ENCODE measurements around the gene VSTM4. TPM values are rescaled to one million over a fixed set of nuclear protein-coding genes. Genes with fewer than 3 reads are reported as not detected.

The VSTM4 gene
- total and polyA plus RNA-seq, 9 of the 15 experiments (the other 6 are each of a cell fraction or from before 2014, with no cell fraction given) = 1.0 to 7.9 (median 3.0) TPM

DNA sequence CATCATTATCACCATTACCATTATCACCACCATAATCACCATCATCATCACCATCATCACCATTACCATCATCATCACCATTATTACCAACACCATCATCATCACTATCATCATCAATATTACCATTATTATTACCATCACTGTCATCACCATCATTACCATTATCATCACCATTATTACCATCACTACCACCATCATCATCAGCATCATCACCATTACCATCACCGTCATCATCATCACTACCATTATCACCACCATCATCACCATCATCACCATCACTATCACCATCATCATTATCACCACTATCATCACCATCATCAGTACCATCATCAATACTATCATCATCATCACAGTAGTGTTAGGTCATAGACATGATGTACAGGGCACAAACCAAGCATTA is 81.4 kb downstream of the VSTM4 start (continued):
- TF ChIP-seq, protein P1, sequence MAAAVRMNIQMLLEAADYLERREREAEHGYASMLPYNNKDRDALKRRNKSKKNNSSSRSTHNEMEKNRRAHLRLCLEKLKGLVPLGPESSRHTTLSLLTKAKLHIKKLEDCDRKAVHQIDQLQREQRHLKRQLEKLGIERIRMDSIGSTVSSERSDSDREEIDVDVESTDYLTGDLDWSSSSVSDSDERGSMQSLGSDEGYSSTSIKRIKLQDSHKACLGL (CRISPR knock-in tag; IDR thresholded peaks at IDR 0.05; ENCODE audit: borderline replicate concordance, poor library complexity, severe bottlenecking) = no peak
- TF ChIP-seq KDM1A (IDR thresholded peaks at IDR 0.05) (no peak), SETDB1 (IDR thresholded peaks at IDR 0.05; ENCODE audit: low read length) (no peak), DDX20 (tag; IDR thresholded peaks at IDR 0.05; ENCODE audit: low read depth) (no peak), MTA2 (IDR thresholded peaks at IDR 0.05; ENCODE audit: low read depth) (no peak), ZNF707 (CRISPR knock-in tag; conservative IDR thresholded peaks at IDR 0.05) (no peak), ZNF316 (IDR thresholded peaks at IDR 0.05) (0 out of 2 replicates have a peak, but pooled peaks have one; percentile 3), NR2F6 (CRISPR knock-in tag; IDR thresholded peaks at IDR 0.05) (no peak), MTF1 (CRISPR knock-in tag; IDR thresholded peaks at IDR 0.05; ENCODE audit: borderline replicate concordance) (no peak), SIN3A (IDR thresholded peaks at IDR 0.05; ENCODE audit: borderline replicate concordance in 2 of 2, control insufficient read depth in 1 of 2, low read depth in 2 of 2, low read length in 2 of 2) (no peak), ZNF121 (CRISPR knock-in tag; conservative IDR thresholded peaks at IDR 0.05) (no peak), ZNF764 (CRISPR knock-in tag; IDR thresholded peaks at IDR 0.05; ENCODE audit: low read depth) (no peak), ZNF212 (CRISPR knock-in tag; IDR thresholded peaks at IDR 0.05) (no peak), NUFIP1 (IDR thresholded peaks at IDR 0.05; ENCODE audit: partially characterized antibody) (no peak), EHMT2 (IDR thresholded peaks at IDR 0.05) (peak; percentile 66; the same call in 1 of the 2 replicates), PTRF (tag; IDR thresholded peaks at IDR 0.05) (no peak), SRF (CRISPR knock-in tag; IDR thresholded peaks at IDR 0.05) (no peak)
- TF ChIP-seq, protein P2, sequence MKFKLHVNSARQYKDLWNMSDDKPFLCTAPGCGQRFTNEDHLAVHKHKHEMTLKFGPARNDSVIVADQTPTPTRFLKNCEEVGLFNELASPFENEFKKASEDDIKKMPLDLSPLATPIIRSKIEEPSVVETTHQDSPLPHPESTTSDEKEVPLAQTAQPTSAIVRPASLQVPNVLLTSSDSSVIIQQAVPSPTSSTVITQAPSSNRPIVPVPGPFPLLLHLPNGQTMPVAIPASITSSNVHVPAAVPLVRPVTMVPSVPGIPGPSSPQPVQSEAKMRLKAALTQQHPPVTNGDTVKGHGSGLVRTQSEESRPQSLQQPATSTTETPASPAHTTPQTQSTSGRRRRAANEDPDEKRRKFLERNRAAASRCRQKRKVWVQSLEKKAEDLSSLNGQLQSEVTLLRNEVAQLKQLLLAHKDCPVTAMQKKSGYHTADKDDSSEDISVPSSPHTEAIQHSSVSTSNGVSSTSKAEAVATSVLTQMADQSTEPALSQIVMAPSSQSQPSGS (CRISPR knock-in tag; IDR thresholded peaks at IDR 0.05) = no peak
- TF ChIP-seq, protein P3, sequence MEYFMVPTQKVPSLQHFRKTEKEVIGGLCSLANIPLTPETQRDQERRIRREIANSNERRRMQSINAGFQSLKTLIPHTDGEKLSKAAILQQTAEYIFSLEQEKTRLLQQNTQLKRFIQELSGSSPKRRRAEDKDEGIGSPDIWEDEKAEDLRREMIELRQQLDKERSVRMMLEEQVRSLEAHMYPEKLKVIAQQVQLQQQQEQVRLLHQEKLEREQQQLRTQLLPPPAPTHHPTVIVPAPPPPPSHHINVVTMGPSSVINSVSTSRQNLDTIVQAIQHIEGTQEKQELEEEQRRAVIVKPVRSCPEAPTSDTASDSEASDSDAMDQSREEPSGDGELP (CRISPR knock-in tag; IDR thresholded peaks at IDR 0.05; ENCODE audit: borderline replicate concordance) = no peak
- TF ChIP-seq, protein P4, sequence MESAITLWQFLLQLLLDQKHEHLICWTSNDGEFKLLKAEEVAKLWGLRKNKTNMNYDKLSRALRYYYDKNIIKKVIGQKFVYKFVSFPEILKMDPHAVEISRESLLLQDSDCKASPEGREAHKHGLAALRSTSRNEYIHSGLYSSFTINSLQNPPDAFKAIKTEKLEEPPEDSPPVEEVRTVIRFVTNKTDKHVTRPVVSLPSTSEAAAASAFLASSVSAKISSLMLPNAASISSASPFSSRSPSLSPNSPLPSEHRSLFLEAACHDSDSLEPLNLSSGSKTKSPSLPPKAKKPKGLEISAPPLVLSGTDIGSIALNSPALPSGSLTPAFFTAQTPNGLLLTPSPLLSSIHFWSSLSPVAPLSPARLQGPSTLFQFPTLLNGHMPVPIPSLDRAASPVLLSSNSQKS (CRISPR knock-in tag; IDR thresholded peaks at IDR 0.05) = no peak
- TF ChIP-seq, protein P5, sequence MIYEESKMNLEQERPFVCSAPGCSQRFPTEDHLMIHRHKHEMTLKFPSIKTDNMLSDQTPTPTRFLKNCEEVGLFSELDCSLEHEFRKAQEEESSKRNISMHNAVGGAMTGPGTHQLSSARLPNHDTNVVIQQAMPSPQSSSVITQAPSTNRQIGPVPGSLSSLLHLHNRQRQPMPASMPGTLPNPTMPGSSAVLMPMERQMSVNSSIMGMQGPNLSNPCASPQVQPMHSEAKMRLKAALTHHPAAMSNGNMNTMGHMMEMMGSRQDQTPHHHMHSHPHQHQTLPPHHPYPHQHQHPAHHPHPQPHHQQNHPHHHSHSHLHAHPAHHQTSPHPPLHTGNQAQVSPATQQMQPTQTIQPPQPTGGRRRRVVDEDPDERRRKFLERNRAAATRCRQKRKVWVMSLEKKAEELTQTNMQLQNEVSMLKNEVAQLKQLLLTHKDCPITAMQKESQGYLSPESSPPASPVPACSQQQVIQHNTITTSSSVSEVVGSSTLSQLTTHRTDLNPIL (CRISPR knock-in tag; IDR thresholded peaks at IDR 0.05) = no peak
- TF ChIP-seq, protein P6, sequence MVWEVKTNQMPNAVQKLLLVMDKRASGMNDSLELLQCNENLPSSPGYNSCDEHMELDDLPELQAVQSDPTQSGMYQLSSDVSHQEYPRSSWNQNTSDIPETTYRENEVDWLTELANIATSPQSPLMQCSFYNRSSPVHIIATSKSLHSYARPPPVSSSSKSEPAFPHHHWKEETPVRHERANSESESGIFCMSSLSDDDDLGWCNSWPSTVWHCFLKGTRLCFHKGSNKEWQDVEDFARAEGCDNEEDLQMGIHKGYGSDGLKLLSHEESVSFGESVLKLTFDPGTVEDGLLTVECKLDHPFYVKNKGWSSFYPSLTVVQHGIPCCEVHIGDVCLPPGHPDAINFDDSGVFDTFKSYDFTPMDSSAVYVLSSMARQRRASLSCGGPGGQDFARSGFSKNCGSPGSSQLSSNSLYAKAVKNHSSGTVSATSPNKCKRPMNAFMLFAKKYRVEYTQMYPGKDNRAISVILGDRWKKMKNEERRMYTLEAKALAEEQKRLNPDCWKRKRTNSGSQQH (CRISPR knock-in tag; IDR thresholded peaks at IDR 0.05) = 0 out of 2 replicates have a peak, but pooled peaks have one; percentile 35
